Liver (tissue), 9 donors: Measurements from ENCODE around the gene EXOC6B. TPM values are rescaled to one million over a fixed set of nuclear protein-coding genes. Genes with fewer than 3 reads are reported as not detected.

Experiments used
- DNase-seq: peaks from one replicate; pipeline ENCODE4 v3.0.0-alpha.2; 2017; ENCODE audit warnings: low spot score
- H3K27ac ChIP-seq, 2 donors: one replicate each; pipeline ENCODE4 v1.7.0; 2013; ENCODE audit warnings: inconsistent platforms in 2 of 2, low read length in 2 of 2, control low read depth in 1 of 2, low read depth in 1 of 2, mild to moderate bottlenecking in 1 of 2
- H3K27me3 ChIP-seq, 4 donors: one replicate each; pipeline versions ENCODE4 v1.6.1 to v1.7.0; 2013; ENCODE audit warnings: low read length in 3 of 4, inconsistent platforms in 1 of 4, mild to moderate bottlenecking in 1 of 4, moderate library complexity in 1 of 4; ENCODE audit not compliant: control insufficient read depth in 4 of 4, insufficient read depth in 4 of 4
- H3K36me3 ChIP-seq, 4 donors: one replicate each; pipeline versions ENCODE4 v1.6.1 to v1.7.0; 2013; ENCODE audit warnings: low read length in 3 of 4, mild to moderate bottlenecking in 3 of 4, low read depth in 1 of 4, moderate library complexity in 1 of 4; ENCODE audit not compliant: control insufficient read depth in 4 of 4, insufficient read depth in 3 of 4
- H3K4me1 ChIP-seq, 4 donors: one replicate each; pipeline versions ENCODE4 v1.6.1 to v1.7.0; 2013; ENCODE audit warnings: low read length in 3 of 4, mild to moderate bottlenecking in 3 of 4, moderate library complexity in 1 of 4; ENCODE audit not compliant: control insufficient read depth in 4 of 4, insufficient read depth in 4 of 4
- H3K4me3 ChIP-seq, 3 donors: one replicate each; pipeline versions ENCODE4 v1.6.1 to v1.7.0; 2013; ENCODE audit warnings: low read length in 3 of 3, control low read depth in 1 of 3, low read depth in 1 of 3, mild to moderate bottlenecking in 1 of 3
- H3K9ac ChIP-seq, 2 donors: one replicate each; pipeline ENCODE4 v1.7.0; 2013; ENCODE audit warnings: low read length in 2 of 2, mild to moderate bottlenecking in 2 of 2, moderate library complexity in 2 of 2, control low read depth in 1 of 2, low read depth in 1 of 2
- H3K9me3 ChIP-seq, 4 donors: one replicate each; pipeline versions ENCODE4 v1.6.1 to v1.7.0; 2013; ENCODE audit warnings: low read length in 3 of 4; ENCODE audit not compliant: control insufficient read depth in 4 of 4
- ATF3 ChIP-seq: IDR thresholded peaks from 2 replicates; pipeline ENCODE4 v1.6.1; 2016; ENCODE audit warnings: antibody characterized with exemption
- CTCF ChIP-seq: fragments of 150-350 bp; IDR thresholded peaks from 2 replicates; pipeline ENCODE4 v1.5.1; 2017; ENCODE audit warnings: improper control_type of control experiment, low read depth, low read length; ENCODE audit not compliant: missing input control
- EGR1 ChIP-seq, 2 donors: IDR thresholded peaks; 2 replicates each; pipeline ENCODE4 v1.6.1; 2016 to 2018; ENCODE audit warnings: antibody characterized with exemption in 2 of 2, low read depth in 2 of 2
- FOXA1 ChIP-seq: IDR thresholded peaks from 2 replicates; pipeline ENCODE4 v1.6.1; 2016; ENCODE audit warnings: antibody characterized with exemption
- FOXA2 ChIP-seq: IDR thresholded peaks from 2 replicates; pipeline ENCODE4 v1.6.1; 2016; ENCODE audit warnings: antibody characterized with exemption
- GABPA ChIP-seq, 2 donors: IDR thresholded peaks in 1 of 2; conservative IDR thresholded peaks in 1 of 2; 2 replicates each; pipeline ENCODE4 v1.6.1; 2016; ENCODE audit warnings: antibody characterized with exemption in 2 of 2, mild to moderate bottlenecking in 1 of 2, moderate library complexity in 1 of 2
- HNF4A ChIP-seq, 2 donors: conservative IDR thresholded peaks; 2 replicates each; pipeline ENCODE4 v1.6.1; 2016; ENCODE audit warnings: antibody characterized with exemption in 2 of 2, mild to moderate bottlenecking in 2 of 2
- HNF4G ChIP-seq: IDR thresholded peaks from 2 replicates; pipeline ENCODE4 v1.6.1; 2016; ENCODE audit warnings: antibody characterized with exemption
- JUND ChIP-seq, 2 donors: IDR thresholded peaks; 2 replicates each; pipeline ENCODE4 v1.6.1; 2016; ENCODE audit warnings: antibody characterized with exemption in 2 of 2
- MAX ChIP-seq: IDR thresholded peaks from 2 replicates; pipeline ENCODE4 v1.6.1; 2016; ENCODE audit warnings: antibody characterized with exemption
- NR2F2 ChIP-seq: IDR thresholded peaks from 2 replicates; pipeline ENCODE4 v1.6.1; 2016; ENCODE audit warnings: antibody characterized with exemption
- RAD21 ChIP-seq, 2 donors: IDR thresholded peaks; 2 replicates each; pipeline ENCODE4 v1.6.1; 2016; ENCODE audit warnings: antibody characterized with exemption in 2 of 2, mild to moderate bottlenecking in 2 of 2
- REST ChIP-seq: IDR thresholded peaks from 2 replicates; pipeline ENCODE4 v1.6.1; 2016; ENCODE audit warnings: antibody characterized with exemption, mild to moderate bottlenecking
- RXRA ChIP-seq, 2 donors: IDR thresholded peaks; 2 replicates each; pipeline ENCODE4 v1.6.1; 2017 to 2018; ENCODE audit warnings: antibody characterized with exemption in 2 of 2, mild to moderate bottlenecking in 1 of 2
- SP1 ChIP-seq: IDR thresholded peaks from 2 replicates; pipeline ENCODE4 v1.6.1; 2018; ENCODE audit warnings: antibody characterized with exemption, mild to moderate bottlenecking
- TAF1 ChIP-seq: conservative IDR thresholded peaks from 2 replicates; pipeline ENCODE4 v1.6.1; 2016; ENCODE audit warnings: antibody characterized with exemption, mild to moderate bottlenecking
- YY1 ChIP-seq: IDR thresholded peaks from 2 replicates; pipeline ENCODE4 v1.6.1; 2016; ENCODE audit warnings: antibody characterized with exemption, mild to moderate bottlenecking
- ZBTB33 ChIP-seq: IDR thresholded peaks from 2 replicates; pipeline ENCODE4 v1.6.1; 2016; ENCODE audit warnings: antibody characterized with exemption
- WGBS: extraction: QIAGEN DNeasy Blood & Tissue Kit; methylation state at CpG from one replicate; pipeline ENCODE4 v1.1.7; 2013; 5-methylcytosine and 5-hydroxymethylcytosine counted together
- polyA plus RNA-seq, 2 donors: library from polyadenylated mRNA; stranded (reverse) in 1 of 2; unstranded in 1 of 2; fragments of 200-250 nt in 1 of 2; fragments of >200 nt in 1 of 2; fragmentation: Nextera tagmentation in 1 of 2; extraction: Ambion mirVana in 1 of 2; gene quantifications; one replicate each; pipeline versions ENCODE4 v1.2.1 to v1.2.3, GENCODE V29; 2013 to 2015
- total RNA-seq, 2 donors: library from RNA; depleted of rRNA; stranded (reverse); fragments of >200 nt; gene quantifications; one replicate each; pipeline ENCODE4 v1.2.3, GENCODE V29; 2014
- donor health status: healthy.
- donor health status: healthy.
- donor health status: healthy.
- donor health status: healthy.
- donor health status: healthy.

EXOC6B gene
- total and polyA plus RNA-seq, 4 donors: 1.7 to 9.5 (median 5.5) TPM

GRCh38 chr2:72834596-72834995, 8.8 kb upstream of the EXOC6B start:
- WGBS: 80% methylated on average over 1 of the region's 1 CpG
- no peak for TF ChIP-seq FOXA2
- TF ChIP-seq CTCF: no peak
- TF ChIP-seq EGR1 (IDR thresholded peaks at IDR 0.05; ENCODE audit: low read depth in 2 of 2): no peak
- TF ChIP-seq NR2F2: no peak
- TF ChIP-seq HNF4G: no peak
- TF ChIP-seq SP1: no peak
- no peak for TF ChIP-seq MAX
- TF ChIP-seq RXRA (IDR thresholded peaks at IDR 0.05): no peak
- TF ChIP-seq ZBTB33: no peak
- TF ChIP-seq FOXA1: no peak
- TF ChIP-seq ATF3: no peak
- no peak for TF ChIP-seq YY1
- no peak for TF ChIP-seq GABPA (IDR thresholded peaks at IDR 0.05 in 1 of 2, conservative IDR thresholded peaks at IDR 0.05 in 1 of 2)
- Histone ChIP-seq H3K36me3 (no peaks in the 10 kb centered on the region), H3K27me3 (no peaks in the 10 kb centered on the region), H3K9me3 (no peaks in the 10 kb centered on the region), H3K4me1 (no peaks in the 10 kb centered on the region), H3K4me3 (no peak overlapping the region), H3K27ac (no peak overlapping the region), H3K9ac (no peak overlapping the region)
- DNase-seq: no peak

- Histone ChIP-seq H3K27ac (no peak overlapping the region), H3K36me3 (no peaks in the 10 kb centered on the region), H3K9me3 (no peaks in the 10 kb centered on the region), H3K4me1 (no peaks in the 10 kb centered on the region), H3K9ac (no peak overlapping the region), H3K4me3 (no peak overlapping the region), H3K27me3 (no peaks in the 10 kb centered on the region)
- WGBS: 72% methylated on average over 5 of the region's 5 CpGs
- no peak for DNase-seq
- no peak for TF ChIP-seq FOXA1
- no peak for TF ChIP-seq SP1
- no peak for TF ChIP-seq GABPA (IDR thresholded peaks at IDR 0.05 in 1 of 2, conservative IDR thresholded peaks at IDR 0.05 in 1 of 2)
- no peak for TF ChIP-seq EGR1 (IDR thresholded peaks at IDR 0.05; ENCODE audit: low read depth in 2 of 2)
- TF ChIP-seq MAX: no peak
- TF ChIP-seq RXRA (IDR thresholded peaks at IDR 0.05): no peak
- TF ChIP-seq TAF1: no peak
- TF ChIP-seq HNF4A (conservative IDR thresholded peaks at IDR 0.05): no peak
- TF ChIP-seq REST: no peak
- no peak for TF ChIP-seq NR2F2
- TF ChIP-seq RAD21 (IDR thresholded peaks at IDR 0.05): no peak
- no peak for TF ChIP-seq CTCF
- no peak for TF ChIP-seq YY1
- no peak for TF ChIP-seq ATF3
- TF ChIP-seq JUND (IDR thresholded peaks at IDR 0.05): no peak
- no peak for TF ChIP-seq HNF4G
- TF ChIP-seq FOXA2: no peak
Observed at GRCh38 chr2:72833084-72833714, 7.4 kb upstream of the EXOC6B start.
